ENCODE data around the gene KLHL36.
A peak's percentile ranks its signal among the peaks of the same experiment; 100 is the strongest.

The KLHL36 gene

GRCh38 chr16:84647828-84648594 lies at the start of gene KLHL36:
Gene KLHL36, plus strand, starts transcription at chr16:84648511. Its CDS starts 2,357 bp downstream, at chr16:84650868.
- H3K36me3 ChIP-seq (ENCODE audit: insufficient read depth, insufficient read length, low read length): peaks cover 19% of the 10 kb centered on the region
- H3K4me1 ChIP-seq (ENCODE audit: insufficient read depth, insufficient read length): peaks cover 5% of the 10 kb centered on the region
- DNase-seq (ENCODE audit: low read depth, low spot score): no peak
- no peak for TF ChIP-seq ZNF274 (IDR thresholded peaks at IDR 0.05; ENCODE audit: low read depth, low read length)
- TF ChIP-seq YY1 (IDR thresholded peaks at IDR 0.05; ENCODE audit: insufficient read depth, insufficient read length): no peak
- TF ChIP-seq SUZ12 (IDR thresholded peaks at IDR 0.05; ENCODE audit: extremely low read depth, insufficient read depth, insufficient read length): no peak
- H3K27me3 ChIP-seq (ENCODE audit: insufficient read depth, insufficient read length): peaks cover 23% of the 10 kb centered on the region
- H3K9ac ChIP-seq (ENCODE audit: insufficient read length, low read depth): peak within 1 kb of the TSS; percentile 81
- H3K4me3 ChIP-seq (ENCODE audit: insufficient read length, low read depth): peak within 1 kb of the TSS; percentile 73
- H3K9me3 ChIP-seq (ENCODE audit: insufficient read depth, low read length): no peaks in the 10 kb centered on the region

- Histone ChIP-seq H3K9me3 (ENCODE audit: insufficient read depth, low read length) (no peaks in the 10 kb centered on the region), H3K4me3 (ENCODE audit: insufficient read length, low read depth) (no peak overlapping the region), H3K36me3 (ENCODE audit: insufficient read depth, insufficient read length, low read length) (peaks cover 44% of the 10 kb centered on the region), H3K4me1 (ENCODE audit: insufficient read depth, insufficient read length) (peaks cover 56% of the 10 kb centered on the region), H3K27me3 (ENCODE audit: insufficient read depth, insufficient read length) (no peaks in the 10 kb centered on the region), H3K9ac (ENCODE audit: insufficient read length, low read depth) (peak overlapping the region; percentile 57)
- DNase-seq (ENCODE audit: low read depth, low spot score): peak; percentile 92
- TF ChIP-seq YY1 (IDR thresholded peaks at IDR 0.05; ENCODE audit: insufficient read depth, insufficient read length): no peak
- no peak for TF ChIP-seq SUZ12 (IDR thresholded peaks at IDR 0.05; ENCODE audit: extremely low read depth, insufficient read depth, insufficient read length)
- no peak for TF ChIP-seq ZNF274 (IDR thresholded peaks at IDR 0.05; ENCODE audit: low read depth, low read length)
These were observed 48.6 kb upstream of the KLHL36 start for GRCh38 chr16:84599521-84600202.

DNA sequence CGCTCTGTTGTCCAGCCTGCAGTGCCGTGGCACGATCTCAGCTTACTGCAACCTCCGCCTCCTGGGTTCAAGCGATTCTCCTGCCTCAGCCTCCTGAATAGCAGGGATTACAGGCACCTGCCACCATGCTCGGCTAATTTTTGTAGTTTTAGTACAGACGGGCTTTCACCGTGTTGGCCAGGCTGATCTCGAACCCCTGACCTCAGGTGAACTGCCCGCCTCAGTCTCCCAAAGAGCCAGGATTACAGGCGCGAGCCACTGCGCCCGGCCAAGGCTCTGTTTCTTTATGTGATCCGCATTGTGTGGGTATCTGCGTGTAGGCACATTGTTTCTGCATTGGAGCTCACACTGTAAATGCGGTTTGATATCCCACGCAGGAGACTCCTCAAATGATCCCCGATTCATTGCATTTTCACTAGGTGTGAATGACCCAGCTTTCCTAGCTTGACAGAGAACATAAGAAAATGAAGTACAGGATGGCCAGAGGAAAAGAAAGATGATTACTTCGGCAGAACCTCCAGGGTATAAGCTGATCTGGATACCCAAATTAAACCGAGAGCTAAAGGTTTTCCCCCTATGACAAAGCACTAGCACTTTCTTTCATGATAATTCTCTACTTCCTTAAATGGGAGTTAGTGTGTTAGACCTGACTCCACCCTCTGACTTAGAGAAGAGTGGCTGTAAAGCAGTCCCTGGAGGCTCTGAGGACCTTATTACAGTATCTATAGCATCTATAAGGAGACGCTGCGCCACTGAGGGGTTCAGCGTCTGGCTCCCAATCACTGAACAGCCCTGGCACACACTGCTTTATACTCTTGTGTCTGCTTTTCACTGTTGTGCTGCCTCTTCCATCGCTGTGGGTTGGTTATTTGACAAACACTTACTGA lies 47.7 kb upstream of the KLHL36 start:
- Histone ChIP-seq H3K9me3 (ENCODE audit: insufficient read depth, low read length) (no peaks in the 10 kb centered on the region), H3K9ac (ENCODE audit: insufficient read length, low read depth) (no peak overlapping the region), H3K27me3 (ENCODE audit: insufficient read depth, insufficient read length) (no peaks in the 10 kb centered on the region), H3K4me3 (ENCODE audit: insufficient read length, low read depth) (no peak overlapping the region), H3K4me1 (ENCODE audit: insufficient read depth, insufficient read length) (peaks cover 59% of the 10 kb centered on the region), H3K36me3 (ENCODE audit: insufficient read depth, insufficient read length, low read length) (peaks cover 44% of the 10 kb centered on the region)
- no peak for DNase-seq (ENCODE audit: low read depth, low spot score)
- TF ChIP-seq ZNF274 (IDR thresholded peaks at IDR 0.05; ENCODE audit: low read depth, low read length) (no peak), SUZ12 (IDR thresholded peaks at IDR 0.05; ENCODE audit: extremely low read depth, insufficient read depth, insufficient read length) (no peak), YY1 (IDR thresholded peaks at IDR 0.05; ENCODE audit: insufficient read depth, insufficient read length) (no peak)

DNA sequence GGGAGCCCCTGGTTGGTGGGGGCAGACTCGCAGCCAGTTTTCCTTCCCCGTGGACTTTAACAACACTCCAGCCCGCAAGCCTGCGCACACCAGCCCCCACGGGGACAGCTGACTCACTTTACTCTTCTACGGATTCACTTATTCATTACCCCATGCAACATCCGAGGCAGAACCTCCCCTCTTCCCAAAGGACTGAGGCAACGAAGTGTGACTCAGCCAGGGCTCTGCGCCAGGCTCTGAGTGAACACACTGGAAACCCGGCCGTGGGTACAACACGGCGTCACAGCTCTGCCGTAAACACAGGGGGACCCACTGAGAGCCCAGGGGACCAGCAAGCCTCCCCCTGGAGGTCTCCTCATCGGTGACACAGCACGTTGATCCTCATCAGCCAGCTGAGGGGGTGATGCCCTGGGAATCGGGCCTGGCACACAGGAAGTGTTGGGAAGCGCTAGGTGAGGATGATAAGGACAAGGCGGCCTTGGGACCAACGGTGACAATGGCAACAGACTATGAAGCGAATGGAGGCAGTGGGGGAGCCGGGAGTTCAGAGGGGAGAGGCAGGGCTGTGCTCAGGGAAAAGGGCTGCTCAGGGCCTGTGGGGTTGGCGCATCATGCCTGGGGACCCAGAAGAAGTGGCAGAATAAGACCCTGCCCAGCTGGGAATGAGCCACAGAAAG lies 45.0 kb upstream of the KLHL36 start:
- H3K4me3 ChIP-seq (ENCODE audit: insufficient read length, low read depth): no peak overlapping the region

GRCh38 chr16:84603940-84604339 lies 44.4 kb upstream of the KLHL36 start:
- DNase-seq (ENCODE audit: low read depth, low spot score): no peak
- Histone ChIP-seq H3K4me1 (ENCODE audit: insufficient read depth, insufficient read length) (peaks cover 37% of the 10 kb centered on the region), H3K36me3 (ENCODE audit: insufficient read depth, insufficient read length, low read length) (peaks cover 50% of the 10 kb centered on the region), H3K9ac (ENCODE audit: insufficient read length, low read depth) (no peak overlapping the region), H3K4me3 (ENCODE audit: insufficient read length, low read depth) (no peak overlapping the region), H3K9me3 (ENCODE audit: insufficient read depth, low read length) (no peaks in the 10 kb centered on the region), H3K27me3 (ENCODE audit: insufficient read depth, insufficient read length) (no peaks in the 10 kb centered on the region)
- TF ChIP-seq ZNF274 (IDR thresholded peaks at IDR 0.05; ENCODE audit: low read depth, low read length): no peak
- no peak for TF ChIP-seq SUZ12 (IDR thresholded peaks at IDR 0.05; ENCODE audit: extremely low read depth, insufficient read depth, insufficient read length)
- no peak for TF ChIP-seq YY1 (IDR thresholded peaks at IDR 0.05; ENCODE audit: insufficient read depth, insufficient read length)

More for the DNA sequence above, 45.0 kb upstream of the KLHL36 start:
- H3K9ac ChIP-seq (ENCODE audit: insufficient read length, low read depth): peak overlapping the region; percentile 61
- H3K9me3 ChIP-seq (ENCODE audit: insufficient read depth, low read length): no peaks in the 10 kb centered on the region
- TF ChIP-seq SUZ12 (IDR thresholded peaks at IDR 0.05; ENCODE audit: extremely low read depth, insufficient read depth, insufficient read length): no peak
- no peak for TF ChIP-seq YY1 (IDR thresholded peaks at IDR 0.05; ENCODE audit: insufficient read depth, insufficient read length)
- TF ChIP-seq ZNF274 (IDR thresholded peaks at IDR 0.05; ENCODE audit: low read depth, low read length): no peak
- no peak for DNase-seq (ENCODE audit: low read depth, low spot score)
- H3K4me1 ChIP-seq (ENCODE audit: insufficient read depth, insufficient read length): peaks cover 38% of the 10 kb centered on the region
- H3K36me3 ChIP-seq (ENCODE audit: insufficient read depth, insufficient read length, low read length): peaks cover 44% of the 10 kb centered on the region
- H3K27me3 ChIP-seq (ENCODE audit: insufficient read depth, insufficient read length): no peaks in the 10 kb centered on the region

DNA sequence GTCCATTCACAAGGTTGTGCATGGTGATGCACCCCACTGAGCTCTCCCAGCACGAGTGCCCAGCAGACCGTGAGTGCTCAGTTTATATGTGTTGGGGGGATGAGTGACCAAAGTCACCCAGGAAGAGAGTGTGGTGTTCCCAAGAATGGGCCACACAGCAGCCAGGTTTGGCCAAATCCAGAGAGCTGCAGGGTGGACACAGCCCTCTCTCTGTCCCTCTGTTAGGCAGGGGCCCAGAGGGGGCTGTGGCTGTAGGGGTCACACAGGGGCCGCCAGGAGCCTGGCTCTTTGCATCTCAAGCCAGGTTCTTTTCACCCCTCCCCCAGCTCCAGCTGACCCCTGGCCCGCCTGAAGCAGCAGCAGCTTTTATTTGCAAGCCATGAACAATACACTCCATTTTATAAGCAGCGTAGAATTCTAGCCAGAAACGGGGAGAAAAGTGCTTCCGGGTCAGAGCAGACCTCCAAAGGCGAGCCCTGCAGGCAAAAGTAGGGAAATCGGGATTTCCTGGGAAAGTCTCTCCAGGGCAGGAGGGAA lies 43.8 kb upstream of the KLHL36 start:
- no peak overlapping the region for H3K4me3 ChIP-seq (ENCODE audit: insufficient read length, low read depth)
- peaks cover 34% of the 10 kb centered on the region for H3K4me1 ChIP-seq (ENCODE audit: insufficient read depth, insufficient read length)
- no peak for DNase-seq (ENCODE audit: low read depth, low spot score)
- TF ChIP-seq YY1 (IDR thresholded peaks at IDR 0.05; ENCODE audit: insufficient read depth, insufficient read length) (no peak), ZNF274 (IDR thresholded peaks at IDR 0.05; ENCODE audit: low read depth, low read length) (no peak), SUZ12 (IDR thresholded peaks at IDR 0.05; ENCODE audit: extremely low read depth, insufficient read depth, insufficient read length) (no peak)
- peak overlapping the region; percentile 46 for H3K9ac ChIP-seq (ENCODE audit: insufficient read length, low read depth)
- no peaks in the 10 kb centered on the region for H3K27me3 ChIP-seq (ENCODE audit: insufficient read depth, insufficient read length)
- H3K36me3 ChIP-seq (ENCODE audit: insufficient read depth, insufficient read length, low read length): peaks cover 56% of the 10 kb centered on the region
- H3K9me3 ChIP-seq (ENCODE audit: insufficient read depth, low read length): no peaks in the 10 kb centered on the region
